GM18520 (cell line): Measurements from ENCODE around the gene PIGX.
"Not testable (repeated sequence)": the region's sequence is repeated elsewhere in the genome, so short reads cannot be mapped to it uniquely, and the experiment has no call there.

ENCODE experiments used
- ATAC-seq: cut with Tn5 transposase; IDR thresholded peaks from one replicate; pipeline ENCODE4 v1.9.1; 2021; ENCODE audit not compliant: unreplicated experiment

PIGX gene

GRCh38 chr3:196700801-196701200, 11.4 kb upstream of the PIGX start:
- ATAC-seq, result no peak

DNA sequence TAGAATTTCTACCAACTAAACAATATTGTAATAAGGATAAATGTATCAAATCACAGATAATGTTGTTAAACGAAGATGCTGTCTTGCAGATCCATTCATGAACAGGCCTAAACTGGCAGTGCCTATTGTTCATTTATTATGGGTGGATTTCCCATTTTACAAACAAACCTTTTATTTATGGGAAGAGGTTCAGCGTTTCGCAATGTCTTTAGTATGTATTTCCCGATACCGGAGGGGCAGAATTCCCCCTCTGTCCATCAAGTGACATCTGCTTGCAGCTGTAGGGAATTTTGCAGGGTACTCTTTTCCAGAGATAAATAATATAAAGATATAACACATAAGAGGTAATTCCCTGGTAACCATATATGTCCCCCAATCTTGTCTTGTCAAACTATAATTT, 5.8 kb upstream of the PIGX start:
- no peak for ATAC-seq

DNA sequence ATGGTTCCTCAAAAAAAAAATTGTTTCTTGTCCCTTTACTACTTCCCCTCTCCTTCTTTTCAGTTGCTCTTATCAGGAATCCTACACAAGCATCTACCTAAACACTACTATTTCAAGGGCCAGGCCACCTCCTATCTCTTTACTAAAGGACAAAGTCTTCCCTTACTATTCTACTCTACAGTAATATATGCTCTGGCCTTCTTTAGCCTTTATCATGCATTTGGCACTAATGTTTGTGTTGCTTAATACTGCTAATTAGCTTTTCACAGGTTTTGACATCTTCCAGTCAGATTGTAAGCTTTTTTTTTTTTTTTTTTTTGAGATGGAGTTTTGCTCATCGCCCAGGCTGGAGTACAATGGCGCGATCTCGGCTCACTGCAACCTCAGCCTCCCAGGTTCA, 5.4 kb upstream of the PIGX start:
- ATAC-seq, result no peak

DNA sequence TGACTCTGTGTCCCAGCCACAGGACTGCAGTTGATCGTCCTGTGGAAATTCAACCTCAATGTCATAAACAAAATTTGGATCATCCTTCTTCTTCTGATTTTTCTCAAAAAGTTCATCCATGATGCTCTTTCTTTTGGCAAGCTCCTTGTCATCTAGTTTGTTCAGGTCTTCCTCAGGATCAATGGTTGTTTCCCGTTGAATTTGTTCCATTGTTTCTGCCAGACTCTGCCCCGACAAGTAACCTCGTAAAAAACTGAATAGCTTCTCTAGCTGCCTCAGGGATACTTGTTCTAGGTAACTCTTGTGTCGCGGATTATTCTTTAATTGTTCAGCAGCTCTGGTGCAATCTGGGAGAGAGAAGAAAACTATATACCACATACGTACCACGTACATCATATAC, 4.6 kb upstream of the PIGX start:
- ATAC-seq, result no peak

DNA sequence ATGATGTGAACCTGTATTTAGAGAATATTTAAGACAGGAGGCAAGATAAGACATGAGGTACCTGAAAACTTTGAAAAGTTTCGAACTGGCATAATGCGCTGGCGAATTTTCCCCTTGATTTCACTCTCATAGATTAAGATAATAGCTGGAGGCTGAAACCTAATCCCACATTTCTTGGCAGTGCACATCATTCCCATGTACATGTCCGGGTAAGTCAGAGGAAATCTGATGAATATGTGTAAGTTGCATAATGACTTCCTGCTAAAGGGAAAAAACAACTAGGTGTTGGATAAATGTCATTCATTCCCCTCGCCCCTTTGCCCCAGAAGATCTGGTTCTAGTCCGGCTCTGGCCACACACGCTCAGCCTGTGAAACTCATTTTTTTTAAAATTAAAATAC, 3.7 kb upstream of the PIGX start:
- ATAC-seq, result no peak

- peak; percentile 40 for ATAC-seq
These were observed 587 bp downstream of the PIGX start for GRCh38 chr3:196712514-196713413.

GRCh38 chr3:196717162-196717561, 5.0 kb downstream of the PIGX start:
- peak; percentile 61 for ATAC-seq

DNA sequence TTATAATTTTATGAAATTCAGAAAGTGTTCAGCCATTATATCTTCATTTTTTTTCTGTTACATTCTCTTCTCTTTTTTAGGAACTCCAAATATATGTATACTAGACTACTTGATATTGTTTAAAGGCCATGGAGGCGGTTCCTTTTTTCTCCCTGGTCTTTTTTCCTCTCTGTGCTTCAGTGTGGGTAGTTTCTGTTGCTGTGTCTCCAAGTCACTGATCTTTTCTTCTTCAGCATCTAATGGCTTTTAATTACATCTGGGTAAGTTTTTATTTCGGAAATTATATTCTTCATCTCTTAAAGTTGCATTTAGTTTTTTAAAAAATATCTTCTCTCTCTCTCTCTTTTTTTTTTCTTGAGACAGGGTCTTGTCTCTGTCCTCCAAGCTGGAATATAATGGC, 8.9 kb downstream of the PIGX start:
- no peak for ATAC-seq

DNA sequence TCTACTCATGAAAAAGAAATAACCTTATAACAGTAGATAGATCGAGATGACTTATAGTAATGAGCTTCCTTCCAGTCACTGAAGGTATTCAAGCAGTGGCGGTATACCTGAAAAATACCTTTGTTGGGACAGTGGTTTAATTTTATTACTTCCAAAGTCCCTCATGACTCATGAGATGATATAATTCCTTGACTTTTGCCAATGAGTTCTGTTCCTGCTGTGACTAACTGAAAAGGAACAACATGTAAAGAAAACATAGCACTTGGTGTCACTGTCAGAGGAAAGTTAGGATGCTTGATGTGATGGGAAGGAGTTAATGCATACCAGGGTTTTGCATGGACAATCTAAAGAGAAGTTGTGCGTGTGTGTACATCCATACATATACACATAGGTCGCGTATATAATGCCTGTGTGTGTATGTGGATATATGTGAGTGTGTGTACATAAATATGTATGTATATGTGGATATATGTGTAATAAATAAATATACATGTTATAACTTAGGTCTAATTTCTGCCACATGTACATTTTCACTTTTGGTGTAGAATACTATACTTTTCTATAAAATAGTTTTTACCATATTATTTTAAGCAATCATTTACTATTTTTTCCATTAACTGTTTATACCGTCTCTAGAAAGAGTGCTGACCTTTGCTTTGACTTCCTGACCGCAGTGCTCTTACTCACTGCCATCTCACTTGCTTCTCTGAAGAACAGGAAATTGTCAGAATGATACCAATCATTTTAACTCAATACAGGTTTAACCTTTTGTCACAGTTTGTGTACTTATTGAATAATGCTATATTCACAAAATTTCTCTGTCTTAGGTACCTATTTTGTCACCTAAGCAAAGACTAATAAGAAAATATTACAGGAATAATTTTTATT, 14.9 kb downstream of the PIGX start:
- no peak for ATAC-seq

DNA sequence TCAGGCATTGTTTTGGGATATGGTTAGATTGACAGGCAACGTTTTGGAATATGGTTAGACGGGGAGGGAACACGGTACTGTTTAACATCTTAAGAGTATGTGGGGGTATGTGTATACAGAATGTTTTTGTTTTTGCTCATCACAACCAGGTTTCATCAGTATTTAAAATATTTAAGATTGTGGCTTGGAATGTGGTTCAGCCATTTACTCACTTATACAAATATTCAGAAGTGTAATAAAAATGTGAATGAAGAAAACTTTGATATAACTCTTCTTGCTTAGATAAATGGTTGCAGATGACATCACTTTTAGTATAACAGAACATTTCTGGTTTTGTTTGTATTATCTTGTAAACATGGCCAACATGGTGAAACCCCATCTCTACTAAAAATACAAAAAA, 23.6 kb downstream of the PIGX start:
- ATAC-seq, result no peak

- ATAC-seq, result no peak
These were observed 24.6 kb downstream of the PIGX start for GRCh38 chr3:196736670-196737374.

- no peak for ATAC-seq
These were observed 25.5 kb downstream of the PIGX start for GRCh38 chr3:196737655-196738054.

DNA sequence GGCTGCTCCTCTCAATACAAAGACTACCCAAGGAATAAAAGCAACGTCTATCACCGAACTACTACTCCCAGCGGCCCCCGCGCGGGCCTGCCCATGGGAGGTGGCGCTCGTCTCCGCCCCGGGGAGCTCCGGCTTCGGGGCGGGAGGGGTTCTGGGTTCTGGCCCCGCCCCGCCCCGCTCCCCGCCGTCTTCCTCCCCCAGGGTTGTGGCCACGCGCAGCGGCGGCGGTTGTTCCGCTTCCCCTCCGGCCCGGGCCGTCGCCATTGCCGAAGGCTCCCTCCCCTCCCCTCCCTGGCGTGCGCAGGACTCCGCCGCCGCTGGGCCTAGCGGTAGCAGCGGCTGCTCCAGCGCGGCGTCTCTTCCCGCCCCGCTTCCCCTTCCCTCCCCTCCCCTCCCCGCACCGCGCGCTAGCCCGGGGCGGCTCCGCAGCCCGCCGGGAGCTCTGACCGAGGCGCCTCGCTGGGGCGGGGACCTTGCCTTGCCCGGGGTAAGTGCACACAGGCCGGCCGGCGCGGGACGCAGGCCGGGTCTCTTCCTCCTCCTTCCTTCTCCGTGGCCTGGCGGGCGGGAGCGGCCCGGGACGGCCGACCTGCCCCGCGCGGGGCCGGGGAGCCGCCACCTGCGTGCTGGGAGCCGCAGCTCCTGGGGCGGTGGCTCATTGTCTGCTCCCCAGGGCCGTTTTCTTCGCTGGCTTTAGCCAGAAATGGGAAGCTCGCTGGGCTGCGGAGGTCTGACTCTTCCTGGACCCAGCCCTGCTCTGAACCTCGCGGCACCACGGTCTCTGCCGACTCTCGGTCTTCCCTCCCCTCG, 27.7 kb downstream of the PIGX start, which contains the start of gene PAK2:
Gene PAK2, plus strand, starts transcription at position 187 of the 810 bp plus-strand sequence. CDS start 42,790 bp downstream, outside the sequence.
- ATAC-seq, result peak; percentile 84

GRCh38 chr3:196740481-196741248, 28.5 kb downstream of the PIGX start:
- no peak for ATAC-seq

DNA sequence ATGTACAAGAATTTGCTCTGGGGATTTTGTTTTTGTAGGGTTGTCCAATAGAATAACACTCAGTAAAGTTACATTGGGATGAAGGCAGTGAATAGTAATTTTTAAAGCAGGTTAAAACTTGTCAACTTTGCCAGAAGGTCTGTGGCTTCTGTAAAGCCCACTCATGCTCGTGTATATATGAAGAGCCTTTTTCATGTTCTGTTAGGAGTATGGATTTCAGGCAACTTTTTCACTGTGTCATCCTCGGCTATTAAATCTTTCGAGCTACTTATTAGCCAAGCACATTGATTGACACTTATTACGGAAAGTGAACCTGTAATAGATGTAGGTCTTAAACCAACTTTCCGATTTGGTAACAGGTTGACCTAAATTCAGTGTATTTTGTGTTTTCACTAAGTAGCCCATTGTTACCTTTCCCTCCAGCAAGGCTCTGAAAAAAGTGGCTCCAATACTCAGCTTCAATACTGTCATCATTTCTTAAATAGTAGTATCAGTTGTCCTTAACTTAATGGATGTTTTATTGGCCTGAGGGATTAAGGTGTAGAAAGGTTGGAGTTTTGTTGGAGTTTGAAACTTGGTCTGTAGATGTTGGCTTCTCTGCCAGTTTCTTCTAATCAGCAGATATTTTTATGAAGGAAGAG, 29.2 kb downstream of the PIGX start:
- ATAC-seq, result no peak

- not testable (repeated sequence) for ATAC-seq
These were observed 31.4 kb downstream of the PIGX start for GRCh38 chr3:196743569-196743968.

DNA sequence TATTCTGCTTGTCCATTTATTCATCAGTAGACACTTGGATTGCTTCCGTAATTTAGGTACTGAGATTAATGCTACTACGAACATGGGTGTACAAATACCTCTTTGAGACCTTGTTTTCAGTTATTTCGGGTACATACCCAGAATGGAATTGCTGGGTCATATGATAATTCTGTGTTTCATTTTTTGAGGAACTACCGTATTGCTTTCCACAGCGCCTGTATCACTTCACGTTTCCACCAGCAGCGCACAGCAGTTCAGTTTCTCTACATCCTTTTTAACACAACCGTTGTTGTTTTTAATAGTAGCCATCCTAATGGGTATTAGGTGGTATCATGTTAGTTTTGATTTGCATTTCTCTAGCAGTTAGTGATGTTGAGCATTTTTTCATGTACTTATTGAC, 36.9 kb downstream of the PIGX start:
- ATAC-seq, result no peak

DNA sequence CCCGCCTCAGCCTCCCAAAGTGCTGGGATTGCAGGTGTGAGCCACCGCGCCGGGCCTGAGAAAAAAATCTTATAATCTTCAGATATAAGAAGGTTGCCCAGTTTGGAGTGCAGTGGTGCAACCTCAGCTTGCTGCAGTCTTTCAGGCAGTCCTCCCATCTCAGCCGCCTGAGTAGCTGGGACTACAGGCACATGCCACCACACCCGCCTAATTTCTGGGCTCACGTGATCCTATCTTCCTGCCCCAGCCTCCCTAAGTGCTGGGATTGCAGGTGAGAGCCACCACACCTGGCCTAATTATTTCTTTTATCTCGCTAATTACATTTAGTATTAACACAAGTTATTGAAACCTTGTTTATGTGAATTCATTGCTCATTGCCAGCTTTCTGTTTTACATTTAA, 41.0 kb downstream of the PIGX start:
- no peak for ATAC-seq
